Heart left ventricle (tissue), 16 donors: ENCODE measurements around the gene OSMR. TPM values are rescaled to one million over a fixed set of nuclear protein-coding genes. Genes with fewer than 3 reads are reported as not detected.

Experiments
- ATAC-seq, 4 donors: fragments of 200-7000 bp; cut with Tn5 transposase; one replicate each; pipeline ENCODE4 v1.9.1; 2020 to 2022; ENCODE audit warnings: moderate library complexity in 4 of 4, mild to moderate bottlenecking in 3 of 4, moderate number of reproducible peaks in 1 of 4
- DNase-seq, 5 donors: peaks; one replicate each; pipeline ENCODE4 v3.0.0-alpha.2; 2020
- H3K27ac ChIP-seq, 12 donors: fragments of 200-600 bp; sonication (generic) in 4 of 12; one replicate each; pipeline versions ENCODE4 v1.5.0 to v1.8.0; 2016 to 2022; ENCODE audit warnings: mild to moderate bottlenecking in 2 of 12
- H3K27me3 ChIP-seq, 9 donors: fragments of 200-600 bp; sonication (generic) in 2 of 9; one replicate each; pipeline versions ENCODE4 v1.5.1 to v1.8.0; 2016 to 2022; ENCODE audit warnings: mild to moderate bottlenecking in 3 of 9
- H3K36me3 ChIP-seq, 9 donors: fragments of 200-600 bp; sonication (generic) in 2 of 9; one replicate each; pipeline versions ENCODE4 v1.5.0 to v1.8.0; 2018 to 2022; ENCODE audit warnings: mild to moderate bottlenecking in 2 of 9
- H3K4me1 ChIP-seq, 12 donors: fragments of 200-600 bp; sonication (generic) in 4 of 12; one replicate each; pipeline versions ENCODE4 v1.5.0 to v1.8.0; 2016 to 2022; ENCODE audit warnings: mild to moderate bottlenecking in 3 of 12
- H3K4me3 ChIP-seq, 12 donors: fragments of 200-600 bp; sonication (generic) in 4 of 12; one replicate each; pipeline versions ENCODE4 v1.5.0 to v1.8.0; 2017 to 2022; ENCODE audit warnings: mild to moderate bottlenecking in 9 of 12, moderate library complexity in 4 of 12
- H3K9me3 ChIP-seq, 12 donors: fragments of 200-600 bp; sonication (generic) in 4 of 12; one replicate each; pipeline versions ENCODE4 v1.5.0 to v1.8.0; 2016 to 2022; ENCODE audit warnings: mild to moderate bottlenecking in 1 of 12
- POLR2A ChIP-seq, 2 donors: fragments of 450-650 bp; IDR thresholded peaks; one replicate each; pipeline ENCODE4 v1.6.1; 2017; ENCODE audit warnings: antibody characterized with exemption in 2 of 2, mild to moderate bottlenecking in 2 of 2, moderate library complexity in 2 of 2
- WGBS, 4 donors: extraction: QIAGEN DNeasy Blood & Tissue Kit in 2 of 4; methylation state at CpG; one replicate each; pipeline versions ENCODE4 v1.1.5 to v1.1.7; 2013 to 2018; 5-methylcytosine and 5-hydroxymethylcytosine counted together
- intact Hi-C, 10 donors: fragments of 100-400 bp; cut with DNase I; formaldehyde crosslinking; loops; one replicate each; pipeline versions ENCODE4 v1.11.1 to v1.14.2; 2022
- polyA plus RNA-seq, 2 donors: library from polyadenylated mRNA; stranded (reverse); fragments of 200-250 nt; gene quantifications; one replicate each; pipeline ENCODE4 v1.2.3, GENCODE V29; 2013
- total RNA-seq, 9 donors: library from RNA; depleted of rRNA in 2 of 9; stranded (reverse); fragments of >200 nt in 2 of 9; fragmentation: NEBNext Ultra II Directional in 3 of 9; extraction: Animal tissue kit (Norgen Biotek cat#: 25700) in 3 of 9; gene quantifications; one replicate each; pipeline versions ENCODE4 v1.1.0 to v1.2.4, GENCODE V29; 2016 to 2023
- TF ChIP-seq, protein P1 (sequence below), 12 donors: fragments of 200-600 bp; sonication (generic) in 4 of 12; IDR thresholded peaks; one replicate each; pipeline versions ENCODE4 v1.5.0 to v1.8.0; 2018 to 2022; ENCODE audit warnings: antibody characterized with exemption in 12 of 12, mild to moderate bottlenecking in 5 of 12
- donor health status: ischemic (EF 13 %, LVEDD 7.1; RV severe dilation, severe dysfunction).
- donor health status: healthy with polysubstance abuse.
- donor health status: DM: no; HTN: yes; CAD: no.
- donor health status: DM: no; HTN: no; CAD: no.
- donor health status: ischemic (EF 25% LVEDD 6.9; RV normal size, moderate dysfunction).
- donor health status: ischemic (EF 25% LVEDD 5.7; RV mildly dilated, moderate dysfunction).
- donor health status: healthy.
- donor health status: DM: yes; HTN: yes; CAD: no.
- donor health status: ischemic (EF 35%, LVEDD 5.7; RV mildly dilated, moderate dysfunction).
- donor health status: nonischemic (EF 11% LVEDD 7.7; RV severe dilation, severe dysfunction).
- donor health status: DM: yes; HTN: yes; CAD: no.
- donor health status: PGD.
- donor health status: ischemic (EF 29% LVEDD 5.4; RV normal size, mild dysfunction).
- donor health status: nonischemic (EF 23%, LVEDD 6.1; RV moderate dilation, normal function).

The OSMR gene
- total and polyA plus RNA-seq, 11 donors = 4.2 to 39.2 (median 12.0) TPM

DNA sequence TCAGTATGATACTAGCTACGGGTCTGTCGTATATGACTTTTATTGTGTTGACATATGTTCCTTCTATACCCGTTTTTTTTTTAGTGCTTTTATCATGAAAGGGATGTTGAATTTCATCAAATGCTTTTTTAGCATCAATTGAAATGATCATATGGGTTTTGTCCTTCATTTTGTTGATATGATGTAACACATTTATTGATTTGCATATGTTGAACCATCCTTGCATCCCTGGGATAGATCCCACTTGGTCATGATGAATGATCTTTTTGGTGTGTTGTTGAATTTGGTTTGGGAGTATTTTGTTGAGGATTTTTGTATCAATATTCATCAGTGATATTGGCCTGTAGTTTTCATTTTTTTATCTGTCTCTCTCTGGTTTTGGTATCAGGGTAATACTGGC lies 50.9 kb downstream of the OSMR start:
- intact Hi-C loops = no loop called here
- no peak for ATAC-seq
- TF ChIP-seq, protein P1, sequence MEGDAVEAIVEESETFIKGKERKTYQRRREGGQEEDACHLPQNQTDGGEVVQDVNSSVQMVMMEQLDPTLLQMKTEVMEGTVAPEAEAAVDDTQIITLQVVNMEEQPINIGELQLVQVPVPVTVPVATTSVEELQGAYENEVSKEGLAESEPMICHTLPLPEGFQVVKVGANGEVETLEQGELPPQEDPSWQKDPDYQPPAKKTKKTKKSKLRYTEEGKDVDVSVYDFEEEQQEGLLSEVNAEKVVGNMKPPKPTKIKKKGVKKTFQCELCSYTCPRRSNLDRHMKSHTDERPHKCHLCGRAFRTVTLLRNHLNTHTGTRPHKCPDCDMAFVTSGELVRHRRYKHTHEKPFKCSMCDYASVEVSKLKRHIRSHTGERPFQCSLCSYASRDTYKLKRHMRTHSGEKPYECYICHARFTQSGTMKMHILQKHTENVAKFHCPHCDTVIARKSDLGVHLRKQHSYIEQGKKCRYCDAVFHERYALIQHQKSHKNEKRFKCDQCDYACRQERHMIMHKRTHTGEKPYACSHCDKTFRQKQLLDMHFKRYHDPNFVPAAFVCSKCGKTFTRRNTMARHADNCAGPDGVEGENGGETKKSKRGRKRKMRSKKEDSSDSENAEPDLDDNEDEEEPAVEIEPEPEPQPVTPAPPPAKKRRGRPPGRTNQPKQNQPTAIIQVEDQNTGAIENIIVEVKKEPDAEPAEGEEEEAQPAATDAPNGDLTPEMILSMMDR (IDR thresholded peaks at IDR 0.05) = no peak
- no peak for TF ChIP-seq POLR2A (IDR thresholded peaks at IDR 0.05)

GRCh38 chr5:38899936-38900335 lies 54.1 kb downstream of the OSMR start:
- TF ChIP-seq, protein P1 (IDR thresholded peaks at IDR 0.05) = no peak
- TF ChIP-seq POLR2A (IDR thresholded peaks at IDR 0.05) = no peak
- intact Hi-C loops = no loop called here
- peaks cover 0 to 37% (median 16%) of the 10 kb centered on the region in 12 donors for H3K9me3 ChIP-seq
- no peak overlapping the region for H3K4me3 ChIP-seq
- 76 to 88% (median 80%) methylated on average over 4 to 5 of the region's 5 CpGs for WGBS, 4 donors
- H3K27ac ChIP-seq = no peak overlapping the region
- DNase-seq = no peak
- H3K27me3 ChIP-seq = no peaks in the 10 kb centered on the region
- ATAC-seq = no peak
- H3K4me1 ChIP-seq = no peaks in the 10 kb centered on the region
- H3K36me3 ChIP-seq = peaks cover 0 to 34% (median 20%) of the 10 kb centered on the region in 9 donors

More for the DNA sequence above, 50.9 kb downstream of the OSMR start:
- no peaks in the 10 kb centered on the region for H3K27me3 ChIP-seq
- no peaks in the 10 kb centered on the region for H3K4me1 ChIP-seq
- peaks cover 0 to 37% (median 12%) of the 10 kb centered on the region in 12 donors for H3K9me3 ChIP-seq
- no peak overlapping the region for H3K4me3 ChIP-seq
- H3K36me3 ChIP-seq = peaks cover 0 to 9% (median 0%) of the 10 kb centered on the region in 9 donors
- 84 to 87% (median 85%) methylated on average over 3 of the region's 3 CpGs for WGBS, 4 donors
- no peak overlapping the region for H3K27ac ChIP-seq
- no peak for DNase-seq

DNA sequence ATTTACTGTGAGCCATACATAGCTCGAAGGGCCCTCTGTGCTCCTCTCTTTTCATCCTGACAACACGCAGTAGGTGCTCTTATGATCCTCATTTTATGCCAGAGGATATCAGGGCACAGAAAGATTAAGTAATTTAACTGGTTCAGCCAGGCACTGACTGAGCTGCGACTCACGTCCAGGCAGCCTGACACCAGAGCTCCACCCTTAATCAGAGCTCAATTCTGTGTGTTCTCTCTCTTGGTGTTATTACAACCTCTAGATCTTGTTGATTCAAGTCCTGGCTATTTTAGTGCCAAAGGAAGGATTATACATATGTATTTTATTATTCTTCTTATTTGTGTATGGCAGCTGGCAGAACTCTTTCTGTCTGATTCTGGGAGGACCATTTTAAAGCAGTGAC lies 59.7 kb downstream of the OSMR start:
- no peak overlapping the region for H3K27ac ChIP-seq
- H3K36me3 ChIP-seq = peaks cover 0 to 61% (median 36%) of the 10 kb centered on the region in 9 donors
- H3K4me1 ChIP-seq = no peaks in the 10 kb centered on the region
- DNase-seq (no peak), ATAC-seq (no peak)
- no peak for TF ChIP-seq POLR2A (IDR thresholded peaks at IDR 0.05)
- TF ChIP-seq, protein P1 (IDR thresholded peaks at IDR 0.05) = no peak
- H3K9me3 ChIP-seq = peaks cover 0 to 16% (median 4%) of the 10 kb centered on the region in 12 donors
- no peaks in the 10 kb centered on the region for H3K27me3 ChIP-seq
- 81 to 92% (median 91%) methylated on average over 4 of the region's 4 CpGs for WGBS, 4 donors
- no peak overlapping the region for H3K4me3 ChIP-seq
- intact Hi-C loops = no loop called here

- Histone ChIP-seq H3K27me3 (no peaks in the 10 kb centered on the region), H3K36me3 (peaks cover 0 to 56% (median 36%) of the 10 kb centered on the region in 9 donors), H3K4me3 (no peak overlapping the region), H3K9me3 (peaks cover 0 to 16% (median 4%) of the 10 kb centered on the region in 12 donors), H3K4me1 (no peaks in the 10 kb centered on the region), H3K27ac (no peak overlapping the region)
- ATAC-seq (no peak), DNase-seq (no peak)
- intact Hi-C loops = no loop called here
- TF ChIP-seq POLR2A (IDR thresholded peaks at IDR 0.05) = no peak
- TF ChIP-seq, protein P1 (IDR thresholded peaks at IDR 0.05) = no peak
Measured at GRCh38 chr5:38906503-38906902, 60.7 kb downstream of the OSMR start.
